ENCODE results near the gene FILIP1L. TPM values are rescaled to one million over a fixed set of nuclear protein-coding genes. Genes with fewer than 3 reads are reported as not detected.

FILIP1L gene
- total RNA-seq, 1 donor from 2014 or later = 19.4 TPM

DNA sequence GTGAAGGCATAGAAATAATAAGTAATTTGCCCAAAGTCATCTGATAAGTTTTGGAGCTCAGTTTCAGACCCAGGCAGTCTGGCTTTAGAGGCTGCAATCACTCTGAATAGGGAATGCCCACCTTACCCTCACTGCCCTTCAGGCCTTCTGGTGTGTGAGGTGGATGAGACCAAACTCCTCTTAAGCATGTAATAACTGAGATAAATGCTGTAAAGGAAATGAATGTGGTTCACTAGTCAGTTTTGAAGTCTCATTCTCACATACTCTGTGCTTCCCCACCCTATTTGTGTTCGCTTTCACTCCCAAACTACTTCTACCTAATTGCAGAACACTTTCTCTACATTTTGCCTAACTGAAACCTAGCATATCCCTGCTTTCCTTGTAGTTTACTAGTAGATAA lies 144.1 kb downstream of the FILIP1L start:
- no peaks in the 10 kb centered on the region for H3K36me3 Mint-ChIP-seq (ENCODE audit: insufficient read depth)
- no peak overlapping the region for H3K27ac Mint-ChIP-seq
- DNase-seq (ENCODE audit: low spot score, unreplicated experiment) = no peak
- H3K4me1 Mint-ChIP-seq (ENCODE audit: low read depth) = peaks cover 20% of the 10 kb centered on the region
- TF ChIP-seq, protein P1, sequence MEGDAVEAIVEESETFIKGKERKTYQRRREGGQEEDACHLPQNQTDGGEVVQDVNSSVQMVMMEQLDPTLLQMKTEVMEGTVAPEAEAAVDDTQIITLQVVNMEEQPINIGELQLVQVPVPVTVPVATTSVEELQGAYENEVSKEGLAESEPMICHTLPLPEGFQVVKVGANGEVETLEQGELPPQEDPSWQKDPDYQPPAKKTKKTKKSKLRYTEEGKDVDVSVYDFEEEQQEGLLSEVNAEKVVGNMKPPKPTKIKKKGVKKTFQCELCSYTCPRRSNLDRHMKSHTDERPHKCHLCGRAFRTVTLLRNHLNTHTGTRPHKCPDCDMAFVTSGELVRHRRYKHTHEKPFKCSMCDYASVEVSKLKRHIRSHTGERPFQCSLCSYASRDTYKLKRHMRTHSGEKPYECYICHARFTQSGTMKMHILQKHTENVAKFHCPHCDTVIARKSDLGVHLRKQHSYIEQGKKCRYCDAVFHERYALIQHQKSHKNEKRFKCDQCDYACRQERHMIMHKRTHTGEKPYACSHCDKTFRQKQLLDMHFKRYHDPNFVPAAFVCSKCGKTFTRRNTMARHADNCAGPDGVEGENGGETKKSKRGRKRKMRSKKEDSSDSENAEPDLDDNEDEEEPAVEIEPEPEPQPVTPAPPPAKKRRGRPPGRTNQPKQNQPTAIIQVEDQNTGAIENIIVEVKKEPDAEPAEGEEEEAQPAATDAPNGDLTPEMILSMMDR (IDR thresholded peaks at IDR 0.05; ENCODE audit: unreplicated experiment) = no peak
- no peaks in the 10 kb centered on the region for H3K9me3 Mint-ChIP-seq (ENCODE audit: low read depth)
- no peaks in the 10 kb centered on the region for H3K27me3 Mint-ChIP-seq
- H3K4me3 Mint-ChIP-seq (ENCODE audit: low read depth) = no peak overlapping the region

DNA sequence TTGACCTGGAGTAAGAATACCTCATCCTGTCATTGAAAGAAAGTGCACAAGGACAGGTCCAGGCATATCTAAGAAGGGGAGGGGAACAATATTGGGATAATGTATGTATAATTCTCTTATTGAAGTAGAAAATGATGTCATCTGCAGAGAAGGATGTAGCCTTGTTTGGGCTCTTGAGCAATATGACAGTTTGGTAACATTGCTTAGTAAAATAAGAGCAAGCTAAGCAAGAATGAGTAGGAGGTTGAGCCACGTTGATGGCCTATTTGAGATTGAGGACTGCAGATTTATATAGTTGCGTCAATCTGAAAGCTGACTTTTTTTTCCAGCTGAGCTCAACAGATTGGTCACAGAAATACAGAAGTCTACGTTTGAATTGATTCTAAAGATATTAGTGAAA lies 145.2 kb downstream of the FILIP1L start:
- Mint-ChIP-seq H3K27me3 (no peaks in the 10 kb centered on the region), H3K9me3 (ENCODE audit: low read depth) (no peaks in the 10 kb centered on the region), H3K36me3 (ENCODE audit: insufficient read depth) (no peaks in the 10 kb centered on the region), H3K4me3 (ENCODE audit: low read depth) (no peak overlapping the region), H3K27ac (no peak overlapping the region), H3K4me1 (ENCODE audit: low read depth) (peaks cover 24% of the 10 kb centered on the region)
- TF ChIP-seq, protein P1 (IDR thresholded peaks at IDR 0.05; ENCODE audit: unreplicated experiment) = no peak
- no peak for DNase-seq (ENCODE audit: low spot score, unreplicated experiment)

DNA sequence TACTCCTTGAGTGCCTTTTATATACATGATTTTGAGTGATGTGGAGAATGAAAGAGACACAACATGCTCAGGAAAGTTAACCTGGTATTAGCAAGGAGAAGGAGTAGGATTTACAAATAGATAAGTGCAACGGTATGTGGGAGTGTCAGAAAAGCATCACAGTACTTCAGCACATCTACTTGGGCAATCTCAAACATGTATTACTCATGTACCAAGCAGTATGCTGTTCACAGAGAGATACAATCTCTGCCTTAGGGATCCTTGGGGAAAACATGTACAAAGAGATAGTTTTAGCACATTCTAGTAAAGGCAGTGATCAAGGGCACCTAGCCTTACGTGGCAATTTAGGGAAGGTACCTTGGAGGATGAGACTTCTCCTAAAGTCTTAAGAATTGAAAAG lies 146.5 kb downstream of the FILIP1L start:
- Mint-ChIP-seq H3K36me3 (ENCODE audit: insufficient read depth) (peaks cover 1% of the 10 kb centered on the region), H3K4me1 (ENCODE audit: low read depth) (peaks cover 23% of the 10 kb centered on the region), H3K27ac (no peak overlapping the region), H3K4me3 (ENCODE audit: low read depth) (no peak overlapping the region), H3K9me3 (ENCODE audit: low read depth) (no peaks in the 10 kb centered on the region), H3K27me3 (no peaks in the 10 kb centered on the region)
- TF ChIP-seq, protein P1 (IDR thresholded peaks at IDR 0.05; ENCODE audit: unreplicated experiment) = no peak
- DNase-seq (ENCODE audit: low spot score, unreplicated experiment) = no peak

DNA sequence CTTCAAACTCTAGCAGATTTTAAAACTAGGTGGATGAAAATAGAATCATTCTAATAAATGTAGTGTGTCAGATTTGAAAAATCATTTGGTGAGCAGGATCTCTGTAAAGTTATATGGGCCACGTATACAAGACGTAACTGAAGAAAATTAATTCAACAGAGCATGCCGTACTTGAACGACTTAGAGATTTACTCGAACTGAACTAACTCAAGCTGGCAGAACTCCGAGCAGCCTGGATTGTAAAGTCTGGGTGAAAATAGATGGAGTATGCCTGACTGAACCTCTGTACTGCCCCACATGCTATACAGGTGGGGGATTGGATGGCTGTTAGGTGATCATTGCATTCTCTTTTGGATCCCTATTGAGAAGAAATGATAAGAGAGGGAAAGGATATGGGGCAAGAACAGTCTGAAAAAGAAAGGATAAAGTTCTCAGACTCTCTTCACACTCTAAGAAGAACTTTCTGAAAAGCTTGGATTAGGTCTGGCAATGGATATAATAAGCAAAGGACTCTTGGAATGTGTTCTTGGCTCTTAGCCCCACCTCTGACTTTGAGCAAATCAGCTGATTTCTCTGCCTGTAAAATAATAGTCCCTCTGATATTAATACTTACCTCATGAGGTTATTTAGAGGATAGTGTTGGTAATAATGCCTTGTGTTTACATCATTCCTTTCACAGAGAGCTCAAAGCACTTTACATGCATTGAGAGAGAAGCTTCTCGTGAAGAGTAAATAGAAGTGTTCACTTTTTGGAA lies 147.5 kb downstream of the FILIP1L start:
- TF ChIP-seq, protein P1 (IDR thresholded peaks at IDR 0.05; ENCODE audit: unreplicated experiment) = no peak
- Mint-ChIP-seq H3K27me3 (no peaks in the 10 kb centered on the region), H3K9me3 (ENCODE audit: low read depth) (no peaks in the 10 kb centered on the region), H3K4me3 (ENCODE audit: low read depth) (no peak overlapping the region), H3K4me1 (ENCODE audit: low read depth) (peaks cover 23% of the 10 kb centered on the region), H3K36me3 (ENCODE audit: insufficient read depth) (peaks cover 1% of the 10 kb centered on the region), H3K27ac (no peak overlapping the region)
- DNase-seq (ENCODE audit: low spot score, unreplicated experiment) = no peak

DNA sequence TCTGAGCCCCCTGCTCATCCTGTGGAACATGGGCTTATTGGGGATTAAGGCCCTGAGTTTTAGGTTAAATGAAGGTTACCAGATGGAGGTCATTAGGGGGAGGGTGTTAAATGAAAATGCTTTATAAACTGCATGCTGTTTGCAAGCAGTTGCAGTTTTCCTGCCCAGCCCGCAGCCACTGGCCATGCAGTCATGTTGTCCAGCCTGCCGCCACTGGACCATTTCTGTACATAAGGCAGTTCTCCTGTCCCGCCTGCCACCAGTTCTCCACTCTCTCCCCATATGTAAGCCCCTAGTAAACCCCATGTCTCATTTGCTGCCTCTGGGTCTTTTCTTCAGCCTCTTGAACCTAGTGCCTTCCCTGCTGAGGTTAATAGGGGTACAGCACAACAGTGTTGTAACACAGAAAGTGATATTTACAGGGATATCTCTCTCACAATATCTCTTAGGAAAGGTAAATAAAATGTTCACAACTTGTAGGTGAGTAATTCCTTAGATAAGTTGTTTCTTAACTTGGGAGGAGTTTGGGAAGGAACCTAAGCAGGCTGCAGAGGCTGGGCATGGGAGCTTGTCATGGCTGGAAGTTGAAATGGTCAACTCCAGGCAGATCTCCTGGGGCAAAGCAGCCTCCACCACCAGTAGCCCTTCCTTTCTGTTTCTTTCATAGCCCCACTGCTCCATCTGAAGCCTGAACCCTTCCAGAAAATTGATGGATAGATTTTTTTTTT lies 148.5 kb downstream of the FILIP1L start:
- Mint-ChIP-seq H3K4me1 (ENCODE audit: low read depth) (peaks cover 23% of the 10 kb centered on the region), H3K27me3 (no peaks in the 10 kb centered on the region), H3K4me3 (ENCODE audit: low read depth) (no peak overlapping the region), H3K9me3 (ENCODE audit: low read depth) (no peaks in the 10 kb centered on the region), H3K27ac (peak overlapping the region; percentile 13), H3K36me3 (ENCODE audit: insufficient read depth) (peaks cover 1% of the 10 kb centered on the region)
- no peak for DNase-seq (ENCODE audit: low spot score, unreplicated experiment)
- TF ChIP-seq, protein P1 (IDR thresholded peaks at IDR 0.05; ENCODE audit: unreplicated experiment) = no peak

All from progenitor cell of endocrine pancreas (in vitro differentiated cells).